Stomach (tissue), 4 donors: ENCODE data around the gene PLCB1.

Experiments used
- CTCF ChIP-seq, 7 experiments: fragments of 450-650 bp in 4 of 7; fragments of 200-600 bp in 3 of 7; sonication (generic) in 3 of 7; IDR thresholded peaks; one replicate each; pipeline ENCODE4 v1.5.1; 2016 to 2019; ENCODE audit warnings: antibody characterized with exemption in 7 of 7, control low read depth in 2 of 7, mild to moderate bottlenecking in 1 of 7
- EP300 ChIP-seq: sonication (generic); formaldehyde crosslinking; IDR thresholded peaks from one replicate; pipeline ENCODE4 v1.6.1; 2017; ENCODE audit warnings: antibody characterized with exemption
- POLR2A ChIP-seq, 4 donors: fragments of 450-650 bp; IDR thresholded peaks; one replicate each; pipeline ENCODE4 v1.6.1; 2016; ENCODE audit warnings: antibody characterized with exemption in 4 of 4, control low read depth in 2 of 4, mild to moderate bottlenecking in 1 of 4, moderate library complexity in 1 of 4
- POLR2AphosphoS5 ChIP-seq, 3 donors: sonication (generic); formaldehyde crosslinking; IDR thresholded peaks; one replicate each; pipeline ENCODE4 v1.6.1; 2016; ENCODE audit warnings: antibody characterized with exemption in 3 of 3

DNA sequence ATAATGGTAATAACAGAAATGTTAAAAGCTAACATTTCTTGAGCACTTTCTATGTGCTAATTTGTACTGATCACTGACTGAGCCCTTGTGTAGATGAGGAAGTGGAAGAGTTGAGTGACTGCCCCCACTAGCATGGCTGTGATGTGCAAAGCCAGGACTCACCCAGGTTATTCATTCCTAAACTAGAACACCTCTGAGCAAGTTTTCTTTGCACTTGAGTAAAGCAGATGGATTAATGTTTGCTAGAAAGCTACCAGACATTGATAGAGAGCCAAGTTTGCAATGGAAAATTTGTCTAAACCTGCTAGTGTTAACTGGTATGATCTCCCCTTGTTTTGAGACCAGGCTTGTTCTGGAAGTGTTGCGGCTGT lies 469.5 kb downstream of the PLCB1 start:
- TF ChIP-seq CTCF (IDR thresholded peaks at IDR 0.05) (no peak), POLR2AphosphoS5 (IDR thresholded peaks at IDR 0.05) (no peak), POLR2A (IDR thresholded peaks at IDR 0.05) (no peak), EP300 (no peak)
